Uterine smooth muscle cell (primary cell): ENCODE results near the gene VCY1B. TPM values are rescaled to one million over a fixed set of nuclear protein-coding genes. Genes with fewer than 3 reads are reported as not detected.

Source experiments
- total RNA-seq: library from RNA; depleted of rRNA; stranded (reverse); fragments of >200 nt; gene quantifications from 2 replicates; pipeline ENCODE4 v1.2.3, GENCODE V29; 2014

The VCY1B gene
- not detected in 2 replicates for total RNA-seq

GRCh38 chrY:14055927-14056326, at the start of gene VCY1B:
Gene VCY1B (plus strand): TSS chrY:14056227. CDS start chrY:14056290, 63 bp downstream.

Other genes starting within 250 kb of the VCY1B start
- gene VCY, start 69.8 kb upstream of the VCY1B start, total RNA-seq, result not detected in 2 replicates